Measurements from ENCODE around the gene TEP1.
"Not testable (repeated sequence)": the region's sequence is repeated elsewhere in the genome, so short reads cannot be mapped to it uniquely, and the experiment has no call there.

Gene TEP1

DNA sequence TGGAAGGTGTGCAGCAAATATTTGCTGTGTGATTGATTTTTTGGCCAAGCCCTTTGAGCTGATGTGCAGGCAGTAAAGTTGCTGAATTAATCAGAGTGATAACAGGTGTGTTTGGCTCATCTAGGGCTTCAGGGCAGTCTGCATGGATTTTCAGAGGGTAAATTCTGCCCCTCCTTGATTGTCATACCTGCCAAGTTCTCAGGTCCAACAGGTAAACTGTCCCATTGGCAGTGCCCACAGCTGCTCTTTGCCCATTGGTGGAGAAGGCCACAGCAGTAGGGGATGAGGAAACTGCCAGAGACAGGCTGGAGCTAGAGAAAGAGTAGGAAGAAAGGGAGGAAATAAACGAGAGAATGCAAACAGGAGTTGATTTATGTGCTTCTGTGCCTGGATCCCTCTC is 33.6 kb downstream of the TEP1 start:
- POLR2A ChIA-PET (ENCODE audit: low non-redundant PET), result no interaction called here
- H3K27ac ChIP-seq, result no peak overlapping the region
- TF ChIP-seq, protein P1, sequence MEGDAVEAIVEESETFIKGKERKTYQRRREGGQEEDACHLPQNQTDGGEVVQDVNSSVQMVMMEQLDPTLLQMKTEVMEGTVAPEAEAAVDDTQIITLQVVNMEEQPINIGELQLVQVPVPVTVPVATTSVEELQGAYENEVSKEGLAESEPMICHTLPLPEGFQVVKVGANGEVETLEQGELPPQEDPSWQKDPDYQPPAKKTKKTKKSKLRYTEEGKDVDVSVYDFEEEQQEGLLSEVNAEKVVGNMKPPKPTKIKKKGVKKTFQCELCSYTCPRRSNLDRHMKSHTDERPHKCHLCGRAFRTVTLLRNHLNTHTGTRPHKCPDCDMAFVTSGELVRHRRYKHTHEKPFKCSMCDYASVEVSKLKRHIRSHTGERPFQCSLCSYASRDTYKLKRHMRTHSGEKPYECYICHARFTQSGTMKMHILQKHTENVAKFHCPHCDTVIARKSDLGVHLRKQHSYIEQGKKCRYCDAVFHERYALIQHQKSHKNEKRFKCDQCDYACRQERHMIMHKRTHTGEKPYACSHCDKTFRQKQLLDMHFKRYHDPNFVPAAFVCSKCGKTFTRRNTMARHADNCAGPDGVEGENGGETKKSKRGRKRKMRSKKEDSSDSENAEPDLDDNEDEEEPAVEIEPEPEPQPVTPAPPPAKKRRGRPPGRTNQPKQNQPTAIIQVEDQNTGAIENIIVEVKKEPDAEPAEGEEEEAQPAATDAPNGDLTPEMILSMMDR (conservative IDR thresholded peaks at IDR 0.05; ENCODE audit: low read depth), result no peak
- no peak for DNase-seq (ENCODE audit: low spot score)
- CTCF ChIA-PET, result no interaction called here

DNA sequence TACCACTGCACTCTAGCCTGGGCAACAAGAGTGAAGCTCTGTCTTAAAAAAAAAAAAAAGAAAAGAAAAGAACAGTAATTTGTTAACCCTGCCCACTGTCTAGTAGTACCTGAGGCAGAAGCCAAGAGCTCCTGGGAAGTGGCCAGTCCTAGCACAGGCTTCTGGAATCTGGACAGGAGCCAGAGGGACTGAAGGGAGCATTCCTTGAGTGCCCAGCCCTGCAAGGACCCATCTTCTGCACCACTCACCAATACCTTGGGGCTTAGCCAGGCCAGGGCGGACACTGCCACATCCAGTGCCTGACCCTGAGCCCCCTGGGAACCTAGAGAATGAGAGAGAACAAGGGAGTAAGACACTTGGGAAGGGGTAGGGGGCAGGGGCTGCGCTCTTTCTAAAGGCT is 36.1 kb downstream of the TEP1 start:
- ChIA-PET POLR2A (ENCODE audit: low non-redundant PET) (no interaction called here), CTCF (no interaction called here)
- TF ChIP-seq, protein P1 (conservative IDR thresholded peaks at IDR 0.05; ENCODE audit: low read depth), result no peak
- no peak for DNase-seq (ENCODE audit: low spot score)
- H3K27ac ChIP-seq, result no peak overlapping the region

DNA sequence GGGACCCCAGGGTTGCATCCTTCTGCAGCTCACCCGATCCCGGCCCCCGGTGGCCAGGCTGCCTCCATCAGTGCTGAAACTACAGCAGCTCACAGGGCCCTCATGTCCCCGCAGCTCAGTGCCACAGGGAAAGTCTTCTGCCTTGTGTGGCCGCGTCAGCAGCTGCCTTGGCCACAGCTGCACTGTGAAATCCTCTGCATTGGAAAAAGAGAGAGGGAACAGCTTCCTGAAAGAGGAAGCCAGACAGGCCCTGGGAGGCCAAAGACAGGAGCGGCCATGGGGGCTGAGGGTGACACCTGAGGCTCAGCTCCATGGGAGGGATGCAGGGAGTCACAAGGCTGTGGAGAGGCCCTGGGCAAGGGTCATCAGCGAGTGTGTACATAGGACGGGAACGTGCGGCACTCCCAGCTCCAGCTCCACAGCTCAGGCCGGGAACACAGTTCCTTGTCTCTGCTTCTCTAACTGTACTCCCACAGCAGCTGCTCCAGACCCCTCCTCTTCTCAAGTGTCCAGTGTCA is 37.2 kb downstream of the TEP1 start:
- ChIA-PET CTCF (no interaction called here), POLR2A (ENCODE audit: low non-redundant PET) (no interaction called here)

DNA sequence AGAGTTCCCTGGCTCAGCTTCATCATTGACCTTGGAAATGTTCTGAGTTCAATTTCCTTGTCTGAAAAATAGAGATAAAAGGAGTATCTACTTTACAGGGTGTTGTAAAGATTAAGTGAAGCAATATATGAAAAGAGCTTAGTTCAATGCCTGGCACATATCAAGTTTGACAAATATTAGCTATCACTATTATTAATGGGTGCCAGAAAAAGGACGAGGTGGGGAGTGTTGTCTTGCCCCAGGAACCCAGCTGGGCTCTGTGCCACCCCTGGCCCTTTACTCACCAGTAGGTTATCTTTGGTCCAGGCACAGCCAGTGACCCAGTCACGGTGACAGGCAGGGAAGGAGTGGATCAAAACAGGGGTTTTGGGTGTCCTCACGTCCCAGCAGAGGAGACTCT is 37.8 kb downstream of the TEP1 start:
- CTCF ChIA-PET, result no interaction called here

More for the DNA sequence above, 37.2 kb downstream of the TEP1 start:
- TF ChIP-seq, protein P1 (conservative IDR thresholded peaks at IDR 0.05; ENCODE audit: low read depth), result no peak
- DNase-seq (ENCODE audit: low spot score), result no peak
- H3K27ac ChIP-seq, result no peak overlapping the region

DNA sequence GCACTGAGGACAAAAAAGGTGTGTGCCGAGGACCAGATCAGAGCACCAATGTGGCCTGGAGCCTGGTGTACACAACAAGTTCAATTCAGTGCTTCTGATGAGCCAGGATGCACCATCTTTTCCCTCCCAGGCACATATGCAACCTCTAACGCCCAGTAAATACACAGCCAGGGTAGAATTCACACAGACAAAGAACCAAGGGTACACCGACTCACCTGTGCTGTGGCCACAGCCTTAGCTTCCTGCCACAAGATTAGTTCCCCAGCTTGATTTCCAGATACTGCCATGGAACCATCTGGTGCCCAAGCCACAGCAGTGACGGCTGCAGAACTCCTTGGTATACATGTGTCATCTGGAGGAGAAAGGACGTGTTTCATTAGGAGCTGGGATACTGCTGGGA is 40.5 kb downstream of the TEP1 start:
- ChIA-PET POLR2A (ENCODE audit: low non-redundant PET) (no interaction called here), CTCF (no interaction called here)
- TF ChIP-seq, protein P1 (conservative IDR thresholded peaks at IDR 0.05; ENCODE audit: low read depth), result no peak
- no peak overlapping the region for H3K27ac ChIP-seq
- no peak for DNase-seq (ENCODE audit: low spot score)

More for the DNA sequence above, 37.8 kb downstream of the TEP1 start:
- TF ChIP-seq, protein P1 (conservative IDR thresholded peaks at IDR 0.05; ENCODE audit: low read depth), result no peak
- no peak overlapping the region for H3K27ac ChIP-seq
- DNase-seq (ENCODE audit: low spot score), result no peak
- POLR2A ChIA-PET (ENCODE audit: low non-redundant PET), result no interaction called here

DNA sequence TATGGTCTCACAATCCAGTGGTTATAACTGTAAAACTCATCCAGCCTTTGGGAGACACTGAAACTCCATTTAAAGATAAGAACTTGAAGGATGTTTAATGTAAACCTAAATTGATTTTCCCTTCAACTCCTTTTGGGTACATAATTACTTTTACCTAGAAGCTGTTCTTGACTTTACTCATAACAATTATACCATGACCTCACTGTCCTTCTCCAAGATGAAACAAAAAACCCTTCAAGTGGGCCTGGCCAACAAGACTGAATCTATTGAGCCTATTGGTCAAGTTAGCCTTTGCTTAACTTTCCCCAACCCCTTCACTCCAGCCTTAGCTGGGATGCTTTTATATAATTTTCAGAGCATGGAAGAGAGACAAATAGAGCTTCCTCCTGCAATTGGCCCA is 47.4 kb downstream of the TEP1 start:
- POLR2A ChIA-PET (ENCODE audit: low non-redundant PET), result no interaction called here
- DNase-seq (ENCODE audit: low spot score), result no peak
- H3K27ac ChIP-seq, result no peak overlapping the region
- TF ChIP-seq, protein P1 (conservative IDR thresholded peaks at IDR 0.05; ENCODE audit: low read depth), result no peak
- CTCF ChIA-PET, result interaction anchor here (0.5 kb wide), 1 partner anchor 30 kb away, joined by 3 read pairs; no protein-coding TSS in a partner anchor

DNA sequence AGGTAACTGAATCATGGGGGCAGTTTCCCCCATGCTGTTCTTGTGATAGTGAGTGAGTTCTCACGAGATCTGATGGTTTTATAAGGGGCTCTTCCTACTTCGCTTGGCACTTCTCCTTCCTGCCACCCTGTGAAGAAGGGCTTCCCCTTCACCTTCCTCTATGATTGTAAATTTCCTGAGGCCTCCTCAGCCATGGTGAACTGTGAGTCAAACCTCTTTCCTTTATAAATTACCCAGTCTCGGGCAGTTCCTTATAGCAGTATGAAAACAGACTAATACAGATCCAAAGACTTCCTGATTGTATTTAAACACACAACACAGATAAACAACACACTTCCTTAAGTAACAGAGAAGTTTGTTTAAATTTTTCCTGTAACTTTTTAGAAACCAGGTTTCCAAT is 54.8 kb downstream of the TEP1 start:
- CTCF ChIA-PET; H3K27ac ChIP-seq; POLR2A ChIA-PET (ENCODE audit: low non-redundant PET); DNase-seq (ENCODE audit: low spot score): not testable (repeated sequence)
